ENCODE results near the gene PHF5A. TPM values are rescaled to one million over a fixed set of nuclear protein-coding genes. Genes with fewer than 3 reads are reported as not detected.

Gene PHF5A
- total and polyA plus RNA-seq, 2 of the 8 experiments (the other 6 are each of a cell fraction or from before 2014, with no cell fraction given), result 119 to 135 TPM

GRCh38 chr22:41437198-41437597 is 31.3 kb downstream of the PHF5A start (continued):
- TF ChIP-seq CHD7 (IDR thresholded peaks at IDR 0.05; ENCODE audit: insufficient replicate concordance, low read length) (no peak), POLR2AphosphoS5 (IDR thresholded peaks at IDR 0.05; ENCODE audit: low read depth, low read length) (no peak), CHD2 (IDR thresholded peaks at IDR 0.05; ENCODE audit: low read length) (no peak), RBBP5 (IDR thresholded peaks at IDR 0.05; ENCODE audit: borderline replicate concordance, low read depth, low read length) (no peak), SIN3A (conservative IDR thresholded peaks at IDR 0.05 in 1 of 2, IDR thresholded peaks at IDR 0.05 in 1 of 2; ENCODE audit: low read depth in 1 of 2, low read length in 2 of 2) (no peak), SAP30 (IDR thresholded peaks at IDR 0.05; ENCODE audit: insufficient read depth, insufficient replicate concordance, low read length) (no peak), GTF2F1 (IDR thresholded peaks at IDR 0.05; ENCODE audit: borderline replicate concordance, low read depth, low read length) (no peak), TEAD4 (IDR thresholded peaks at IDR 0.05; ENCODE audit: low read depth, low read length) (no peak), PHF8 (conservative IDR thresholded peaks at IDR 0.05; ENCODE audit: low read depth, low read length) (no peak), POU5F1 (IDR thresholded peaks at IDR 0.05; ENCODE audit: low read depth, low read length) (no peak), SUZ12 (IDR thresholded peaks at IDR 0.05; ENCODE audit: low read length) (no peak), SP4 (IDR thresholded peaks at IDR 0.05; ENCODE audit: low read length) (no peak)

Measured in H1 (cell line).